ENCODE data around the gene GLA. TPM values are rescaled to one million over a fixed set of nuclear protein-coding genes. Genes with fewer than 3 reads are reported as not detected.

GLA gene
- total RNA-seq, 1 donor from 2014 or later = 48.3 TPM

DNA sequence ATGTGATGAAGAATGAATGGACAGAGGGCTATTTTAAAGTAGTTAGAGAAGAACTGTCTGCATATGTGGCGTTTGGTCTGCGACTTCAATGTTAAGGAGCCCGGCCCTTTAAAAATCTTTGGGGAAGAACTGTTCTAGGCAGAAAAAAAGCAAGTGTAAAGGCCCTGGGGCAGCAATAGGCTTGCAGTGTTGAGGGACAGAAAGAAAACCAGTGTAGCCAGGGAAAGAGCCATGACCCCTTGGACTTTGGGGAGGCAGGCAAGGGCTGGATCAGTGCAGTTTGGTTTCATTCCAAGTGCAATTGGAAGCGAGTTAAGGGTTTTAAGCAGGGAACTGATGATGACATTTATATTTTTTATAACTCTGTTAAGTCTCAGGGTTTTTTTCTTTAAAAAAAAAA is 7.9 kb downstream of the GLA start:
- Histone ChIP-seq H3K36me3 (no peaks in the 10 kb centered on the region), H3K4me1 (no peaks in the 10 kb centered on the region), H3K4me2 (no peak overlapping the region), H3K4me3 (no peak overlapping the region), H4K20me1 (ENCODE audit: low read depth) (peaks cover 2% of the 10 kb centered on the region), H3F3A (ENCODE audit: low read depth) (peaks cover 26% of the 10 kb centered on the region), H3K9me3 (ENCODE audit: low read depth) (peaks cover 6% of the 10 kb centered on the region), H2AFZ (replicated peaks) (no peak overlapping the region), H3K27ac (no peak overlapping the region), H3K79me2 (ENCODE audit: low read depth) (peaks cover 1% of the 10 kb centered on the region), H3K9ac (no peak overlapping the region), H3K27me3 (no peaks in the 10 kb centered on the region)
- no peak overlapping the region for H3K4me3 Mint-ChIP-seq
- H3K27ac Mint-ChIP-seq = no peak overlapping the region
- no peaks in the 10 kb centered on the region for H3K4me1 Mint-ChIP-seq
- H3K36me3 Mint-ChIP-seq = peaks cover 12% of the 10 kb centered on the region
- no peaks in the 10 kb centered on the region for H3K27me3 Mint-ChIP-seq (ENCODE audit: insufficient read depth, low read depth)
- peaks cover 5% of the 10 kb centered on the region for H3K9me3 Mint-ChIP-seq
- TF ChIP-seq EZH2 (IDR thresholded peaks at IDR 0.05) (no peak), EZH2phosphoT487 (IDR thresholded peaks at IDR 0.05) (no peak)
- TF ChIP-seq, protein P1, sequence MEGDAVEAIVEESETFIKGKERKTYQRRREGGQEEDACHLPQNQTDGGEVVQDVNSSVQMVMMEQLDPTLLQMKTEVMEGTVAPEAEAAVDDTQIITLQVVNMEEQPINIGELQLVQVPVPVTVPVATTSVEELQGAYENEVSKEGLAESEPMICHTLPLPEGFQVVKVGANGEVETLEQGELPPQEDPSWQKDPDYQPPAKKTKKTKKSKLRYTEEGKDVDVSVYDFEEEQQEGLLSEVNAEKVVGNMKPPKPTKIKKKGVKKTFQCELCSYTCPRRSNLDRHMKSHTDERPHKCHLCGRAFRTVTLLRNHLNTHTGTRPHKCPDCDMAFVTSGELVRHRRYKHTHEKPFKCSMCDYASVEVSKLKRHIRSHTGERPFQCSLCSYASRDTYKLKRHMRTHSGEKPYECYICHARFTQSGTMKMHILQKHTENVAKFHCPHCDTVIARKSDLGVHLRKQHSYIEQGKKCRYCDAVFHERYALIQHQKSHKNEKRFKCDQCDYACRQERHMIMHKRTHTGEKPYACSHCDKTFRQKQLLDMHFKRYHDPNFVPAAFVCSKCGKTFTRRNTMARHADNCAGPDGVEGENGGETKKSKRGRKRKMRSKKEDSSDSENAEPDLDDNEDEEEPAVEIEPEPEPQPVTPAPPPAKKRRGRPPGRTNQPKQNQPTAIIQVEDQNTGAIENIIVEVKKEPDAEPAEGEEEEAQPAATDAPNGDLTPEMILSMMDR (IDR thresholded peaks at IDR 0.05) = no peak
- DNase-seq (ENCODE audit: low spot score) = no peak

DNA sequence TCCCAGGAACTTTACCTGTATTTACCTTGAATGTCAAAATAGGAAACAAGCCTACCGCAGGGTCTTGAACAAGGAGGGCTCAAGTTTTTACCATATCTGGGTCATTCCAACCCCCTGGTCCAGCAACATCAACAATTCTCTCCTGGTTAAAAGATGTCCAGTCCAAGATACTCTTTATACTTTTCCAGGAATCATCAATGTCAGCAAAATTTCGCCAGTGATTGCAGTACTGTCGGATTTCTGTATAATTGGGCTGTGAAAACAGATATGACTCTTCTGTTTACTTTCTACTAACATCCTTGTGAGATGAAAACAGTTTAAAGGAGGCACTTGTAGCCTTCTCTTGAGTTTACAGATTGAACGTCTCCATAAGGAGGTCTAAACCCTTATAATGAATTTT is 9.0 kb downstream of the GLA start:
- Histone ChIP-seq H2AFZ (replicated peaks) (no peak overlapping the region), H3K4me2 (no peak overlapping the region), H3K79me2 (ENCODE audit: low read depth) (peaks cover 8% of the 10 kb centered on the region), H3K4me1 (no peaks in the 10 kb centered on the region), H4K20me1 (ENCODE audit: low read depth) (peaks cover 6% of the 10 kb centered on the region), H3K9me3 (ENCODE audit: low read depth) (peaks cover 6% of the 10 kb centered on the region), H3K4me3 (no peak overlapping the region), H3F3A (ENCODE audit: low read depth) (peaks cover 34% of the 10 kb centered on the region), H3K9ac (no peak overlapping the region), H3K27me3 (no peaks in the 10 kb centered on the region), H3K27ac (no peak overlapping the region), H3K36me3 (no peaks in the 10 kb centered on the region)
- Mint-ChIP-seq H3K27ac (no peak overlapping the region), H3K9me3 (peaks cover 2% of the 10 kb centered on the region), H3K36me3 (peaks cover 8% of the 10 kb centered on the region), H3K27me3 (ENCODE audit: insufficient read depth, low read depth) (no peaks in the 10 kb centered on the region), H3K4me1 (no peaks in the 10 kb centered on the region), H3K4me3 (no peak overlapping the region)
- DNase-seq (ENCODE audit: low spot score) = no peak
- no peak for TF ChIP-seq EZH2 (IDR thresholded peaks at IDR 0.05)
- TF ChIP-seq, protein P1 (IDR thresholded peaks at IDR 0.05) = no peak
- TF ChIP-seq EZH2phosphoT487 (IDR thresholded peaks at IDR 0.05) = no peak

DNA sequence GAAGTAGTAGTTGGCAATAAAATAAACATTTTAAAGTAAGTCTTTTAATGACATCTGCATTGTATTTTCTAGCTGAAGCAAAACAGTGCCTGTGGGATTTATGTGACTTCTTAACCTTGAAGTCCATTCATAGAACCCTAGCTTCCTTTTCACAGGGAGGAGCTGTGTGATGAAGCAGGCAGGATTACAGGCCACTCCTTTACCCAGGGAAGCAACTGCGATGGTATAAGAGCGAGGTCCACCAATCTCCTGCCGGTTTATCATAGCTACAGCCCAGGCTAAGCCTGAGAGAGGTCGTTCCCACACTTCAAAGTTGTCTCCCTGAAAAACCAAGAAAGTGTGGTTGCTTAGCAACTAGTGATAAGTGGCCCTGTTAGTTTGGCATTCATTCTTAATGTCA is 9.9 kb downstream of the GLA start:
- peaks cover 17% of the 10 kb centered on the region for H3K79me2 ChIP-seq (ENCODE audit: low read depth)
- H3K9me3 ChIP-seq (ENCODE audit: low read depth) = peaks cover 6% of the 10 kb centered on the region
- peaks cover 12% of the 10 kb centered on the region for H4K20me1 ChIP-seq (ENCODE audit: low read depth)
- H3K27me3 ChIP-seq = no peaks in the 10 kb centered on the region
- H3F3A ChIP-seq (ENCODE audit: low read depth) = peaks cover 42% of the 10 kb centered on the region
- H3K4me1 Mint-ChIP-seq = no peaks in the 10 kb centered on the region
- H3K4me2 ChIP-seq = no peak overlapping the region
- DNase-seq (ENCODE audit: low spot score) = no peak
- no peak overlapping the region for H3K9ac ChIP-seq
- H3K36me3 ChIP-seq = no peaks in the 10 kb centered on the region
- TF ChIP-seq, protein P1 (IDR thresholded peaks at IDR 0.05) = no peak
- TF ChIP-seq EZH2phosphoT487 (IDR thresholded peaks at IDR 0.05) (no peak), EZH2 (IDR thresholded peaks at IDR 0.05) (no peak)
- no peaks in the 10 kb centered on the region for H3K4me1 ChIP-seq
- no peak overlapping the region for H3K27ac Mint-ChIP-seq
- H2AFZ ChIP-seq (replicated peaks) = no peak overlapping the region
- no peak overlapping the region for H3K27ac ChIP-seq
- peaks cover 9% of the 10 kb centered on the region for H3K36me3 Mint-ChIP-seq
- no peak overlapping the region for H3K4me3 Mint-ChIP-seq
- H3K9me3 Mint-ChIP-seq = peaks cover 2% of the 10 kb centered on the region
- no peaks in the 10 kb centered on the region for H3K27me3 Mint-ChIP-seq (ENCODE audit: insufficient read depth, low read depth)
- H3K4me3 ChIP-seq = no peak overlapping the region
